CD4-positive, alpha-beta T cell treated with Interleukin-12 subunit alpha and Interleukin-12 subunit beta, for 1 hour (primary cell): ENCODE results near the gene TSNAXIP1.
A peak's percentile ranks its signal among the peaks of the same experiment; 100 is the strongest.
"Not testable (repeated sequence)": the region's sequence is repeated elsewhere in the genome, so short reads cannot be mapped to it uniquely, and the experiment has no call there.

Experiments used
- DNase-seq: peaks from one replicate; pipeline ENCODE4 v3.0.0-alpha.2; 2020

TSNAXIP1 gene

DNA sequence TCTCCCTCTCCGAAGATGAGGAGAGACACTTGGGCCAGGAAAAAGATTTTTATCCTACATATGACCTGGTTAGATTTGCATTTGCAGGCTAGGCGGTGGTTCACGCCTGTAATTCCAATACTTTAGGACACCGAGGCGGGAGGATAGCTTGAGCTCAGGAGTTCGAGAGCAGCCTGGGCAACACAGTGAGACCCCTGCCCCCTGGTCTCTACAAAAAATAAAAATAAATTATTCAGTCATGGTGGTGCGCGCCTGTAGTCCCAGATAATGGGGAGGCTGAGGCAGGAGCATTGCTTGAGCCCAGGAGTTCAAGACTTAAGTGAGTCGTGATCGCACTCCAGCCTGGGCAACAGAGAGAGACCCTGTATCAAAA lies 27.5 kb downstream of the TSNAXIP1 start:
- no peak for DNase-seq

DNA sequence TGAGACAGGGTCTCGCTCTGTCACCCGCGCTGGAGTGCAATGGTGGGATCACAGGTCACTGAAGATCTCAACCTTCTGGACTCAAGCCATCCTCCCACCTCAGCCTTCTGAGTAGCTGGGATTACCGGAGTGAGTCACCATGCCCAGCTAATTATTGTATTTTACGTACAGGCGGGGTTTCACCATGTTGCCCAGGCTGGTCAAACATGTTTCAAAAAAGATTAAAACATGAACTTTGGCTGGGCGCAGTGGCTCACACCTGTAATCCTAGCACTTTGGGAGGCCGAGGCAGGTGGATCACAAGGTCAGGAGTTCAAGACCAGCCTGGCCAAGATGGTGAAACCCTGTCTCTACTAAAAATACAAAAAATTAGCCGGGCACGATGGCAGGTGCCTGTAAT lies 30.5 kb downstream of the TSNAXIP1 start:
- DNase-seq = not testable (repeated sequence)

GRCh38 chr16:67837811-67838210 lies 31.1 kb downstream of the TSNAXIP1 start:
- DNase-seq = no peak

- no peak for DNase-seq
These were observed 34.6 kb downstream of the TSNAXIP1 start for GRCh38 chr16:67841198-67841815.

GRCh38 chr16:67841816-67842508 lies 35.3 kb downstream of the TSNAXIP1 start, which contains the start of gene THAP11:
Gene THAP11, plus strand, starts transcription at chr16:67842320. Its CDS starts 235 bp downstream, at chr16:67842555.
- DNase-seq = peak; percentile 95

- DNase-seq = peak; percentile 68
These were observed 36.0 kb downstream of the TSNAXIP1 start for GRCh38 chr16:67842509-67843342.

DNA sequence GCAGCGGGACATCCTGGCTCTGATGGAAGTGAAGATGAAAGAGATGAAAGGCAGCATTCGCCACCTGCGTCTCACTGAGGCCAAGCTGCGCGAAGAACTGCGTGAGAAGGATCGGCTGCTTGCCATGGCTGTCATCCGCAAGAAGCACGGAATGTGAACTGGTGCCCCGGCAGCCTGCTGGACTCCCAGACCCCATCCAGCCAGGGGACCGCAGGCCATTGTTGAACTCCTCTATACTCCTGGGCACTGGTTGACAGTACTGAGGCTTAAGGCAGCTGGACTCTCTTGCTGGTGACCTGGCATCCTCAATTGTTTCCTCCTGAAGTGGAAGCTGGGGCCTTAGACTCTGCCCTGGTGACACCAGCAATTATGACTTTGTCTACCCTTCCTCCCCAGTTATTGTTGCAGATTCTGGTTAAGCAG lies 36.7 kb downstream of the TSNAXIP1 start:
- no peak for DNase-seq

- DNase-seq = no peak
These were observed 37.8 kb downstream of the TSNAXIP1 start for GRCh38 chr16:67844497-67844896.

- no peak for DNase-seq
These were observed 38.8 kb downstream of the TSNAXIP1 start for GRCh38 chr16:67845291-67846062.

- no peak for DNase-seq
These were observed 39.3 kb downstream of the TSNAXIP1 start for GRCh38 chr16:67846063-67846319.

DNA sequence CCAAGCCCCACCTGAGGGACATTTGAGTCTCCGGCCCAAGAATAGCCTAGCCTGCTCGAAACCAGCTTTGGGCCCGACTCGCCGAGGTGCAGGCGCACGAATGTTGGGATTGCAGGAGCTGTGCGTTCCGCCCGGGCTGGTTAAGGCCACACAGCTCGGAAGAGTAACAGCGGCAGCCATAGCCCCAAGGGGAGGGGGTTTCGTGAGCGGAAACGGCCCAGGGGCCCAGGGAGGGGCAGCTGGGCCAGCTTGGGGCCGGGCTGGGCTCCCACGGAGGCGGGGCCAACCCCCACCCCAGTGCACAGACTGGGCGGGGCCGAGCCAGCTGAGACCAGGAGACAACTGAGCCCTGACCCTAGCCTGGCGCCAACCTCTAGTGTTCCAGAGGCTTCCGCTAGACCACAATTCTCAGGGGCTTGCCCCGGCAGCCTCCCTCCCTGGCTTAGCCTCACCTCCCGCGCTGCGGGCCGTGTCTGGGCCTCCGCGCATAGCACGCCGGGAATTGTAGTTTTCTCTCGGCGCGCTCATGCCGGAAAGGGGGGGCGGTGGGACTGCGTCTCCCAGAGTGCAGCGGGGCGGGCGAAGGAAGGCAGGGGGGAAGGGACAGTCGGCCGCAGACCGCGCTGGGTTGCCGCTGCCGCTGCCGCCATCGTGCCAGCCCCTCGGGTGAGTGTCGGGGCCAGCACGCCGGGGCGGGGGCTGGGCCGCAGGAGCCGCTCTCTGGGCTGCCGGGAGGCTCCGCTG lies 39.8 kb downstream of the TSNAXIP1 start, which contains the start of gene NUTF2:
Gene NUTF2 (plus strand): TSS at position 614 of the 744 bp plus-strand sequence. CDS start 18,198 bp downstream, outside the sequence.
- DNase-seq = peak; percentile 96

DNA sequence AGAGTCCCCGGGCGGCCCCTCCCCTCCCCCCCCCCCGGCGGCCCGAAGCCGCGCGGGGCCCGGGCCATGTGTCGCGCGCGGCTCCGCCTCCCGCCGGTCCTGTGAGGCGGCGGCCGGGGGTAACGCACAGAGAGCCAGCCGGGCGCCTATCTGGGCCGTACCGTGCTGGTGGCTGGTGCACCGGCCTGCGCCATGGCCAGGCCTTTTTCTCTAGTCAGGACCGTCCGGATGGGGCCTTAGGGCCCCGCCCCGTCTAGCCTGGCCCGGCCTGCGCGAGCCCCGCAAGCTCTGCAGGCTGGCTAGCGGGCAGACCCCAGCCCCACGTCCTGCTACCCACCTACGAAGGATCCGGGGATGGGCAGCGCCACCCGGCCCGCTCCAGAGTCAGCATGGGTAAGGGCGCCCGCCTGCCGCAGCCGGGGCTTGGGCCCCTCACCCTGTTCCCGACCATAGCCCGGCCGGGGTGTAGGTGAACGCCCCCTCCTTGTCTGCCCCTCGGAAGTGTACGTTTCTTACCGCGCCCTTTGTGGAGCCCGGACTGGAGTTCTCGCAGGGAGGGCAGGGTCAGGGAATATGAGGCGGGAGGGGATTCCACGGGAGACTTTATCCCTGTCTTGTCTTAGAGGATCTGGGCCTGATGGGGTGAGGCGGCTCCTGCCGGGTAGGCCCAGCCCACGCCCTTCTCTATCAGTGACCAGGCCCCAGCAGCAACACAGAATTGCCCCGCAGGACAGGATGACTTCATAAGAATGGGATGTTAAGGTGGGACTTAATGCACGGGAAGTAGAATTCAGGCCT lies 40.6 kb downstream of the TSNAXIP1 start, which contains the start of gene CENPT:
Gene CENPT (minus strand): TSS at position 630 of the 798 bp plus-strand sequence. CDS start 13,834 bp downstream, outside the sequence.
- DNase-seq = no peak

DNA sequence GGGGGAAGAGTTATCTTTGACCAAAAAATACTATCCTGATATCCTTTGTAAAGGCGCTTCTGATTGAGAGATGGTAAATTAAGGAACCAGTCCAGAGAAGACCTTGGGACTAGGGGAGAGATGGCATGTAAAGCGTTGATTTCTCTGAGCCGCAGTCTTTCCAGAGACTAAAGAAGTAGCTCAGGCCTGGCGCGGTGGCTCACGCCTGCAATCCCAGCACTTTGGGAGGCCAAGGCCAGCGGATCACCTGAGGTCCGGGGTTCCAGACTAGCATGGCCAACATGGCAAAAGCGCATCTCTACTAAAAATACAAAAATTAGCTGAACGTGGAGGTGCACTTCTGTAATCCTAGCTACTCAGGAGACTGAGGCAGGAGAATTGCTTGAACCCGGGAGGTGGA lies 41.4 kb downstream of the TSNAXIP1 start:
- DNase-seq = no peak

GRCh38 chr16:67853670-67854069 lies 47.0 kb downstream of the TSNAXIP1 start:
- DNase-seq = no peak

DNA sequence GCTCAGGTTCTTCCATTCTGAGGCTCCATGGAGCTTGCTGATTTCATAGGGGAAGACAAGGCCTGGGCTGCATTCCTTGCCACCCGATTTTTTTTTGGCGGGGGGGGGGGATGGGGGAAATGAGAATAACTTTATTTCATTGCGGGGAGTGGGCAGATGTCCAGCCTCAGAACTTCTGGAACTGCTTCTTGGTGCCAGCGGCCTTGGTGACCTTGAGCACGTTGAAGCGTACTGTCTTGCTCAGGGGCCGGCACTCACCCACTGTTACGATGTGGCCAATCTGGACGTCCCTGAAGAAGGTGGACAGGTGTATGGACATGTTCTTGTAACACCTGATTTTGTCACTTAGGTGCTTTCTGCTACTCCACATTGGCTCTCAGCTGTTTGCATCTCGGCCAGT lies 49.1 kb downstream of the TSNAXIP1 start:
- DNase-seq = no peak

GRCh38 chr16:67856927-67857546 lies 50.3 kb downstream of the TSNAXIP1 start:
- no peak for DNase-seq

GRCh38 chr16:67857547-67858233 lies 51.0 kb downstream of the TSNAXIP1 start:
- DNase-seq = peak; percentile 38

DNA sequence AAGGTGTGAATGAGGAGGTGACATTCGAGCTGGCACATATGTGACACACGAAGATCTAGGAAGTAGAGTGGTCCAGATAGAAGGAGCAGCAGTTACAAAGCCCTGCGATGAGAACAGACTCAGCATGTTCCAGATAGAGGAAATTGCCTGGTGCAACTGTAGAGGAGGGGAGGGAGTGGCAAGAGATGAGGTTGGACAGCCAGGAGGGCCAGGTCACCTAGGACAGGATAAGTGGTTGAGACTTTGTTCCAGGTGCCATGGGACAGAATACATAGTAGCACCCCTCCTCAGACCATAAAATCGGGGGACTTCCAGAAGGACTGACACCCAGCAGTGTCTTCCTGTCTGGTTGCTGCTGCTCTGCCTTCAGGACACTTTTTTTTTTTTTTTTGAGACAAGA lies 51.8 kb downstream of the TSNAXIP1 start:
- DNase-seq = no peak

GRCh38 chr16:67860589-67861398 lies 54.1 kb downstream of the TSNAXIP1 start:
- no peak for DNase-seq
